ENCODE results near the gene TAPBPL.
"Not testable (repeated sequence)": the region's sequence is repeated elsewhere in the genome, so short reads cannot be mapped to it uniquely, and the experiment has no call there.

TAPBPL gene

GRCh38 chr12:6425590-6426531 is 26.0 kb upstream of the TAPBPL start:
- Histone ChIP-seq H3K9me3 (ENCODE audit: control insufficient read depth, low read depth, low read length) (no peaks in the 10 kb centered on the region), H3K27me3 (ENCODE audit: control insufficient read depth, insufficient read depth, low read length) (no peaks in the 10 kb centered on the region), H3K4me1 (ENCODE audit: control insufficient read depth, low read depth, low read length) (no peaks in the 10 kb centered on the region), H3K9ac (ENCODE audit: low read length) (no peak overlapping the region), H3K27ac (ENCODE audit: low read length) (no peak overlapping the region), H3K4me3 (ENCODE audit: low read length) (no peak overlapping the region), H3K36me3 (ENCODE audit: control insufficient read depth, low read depth, low read length) (no peaks in the 10 kb centered on the region)

DNA sequence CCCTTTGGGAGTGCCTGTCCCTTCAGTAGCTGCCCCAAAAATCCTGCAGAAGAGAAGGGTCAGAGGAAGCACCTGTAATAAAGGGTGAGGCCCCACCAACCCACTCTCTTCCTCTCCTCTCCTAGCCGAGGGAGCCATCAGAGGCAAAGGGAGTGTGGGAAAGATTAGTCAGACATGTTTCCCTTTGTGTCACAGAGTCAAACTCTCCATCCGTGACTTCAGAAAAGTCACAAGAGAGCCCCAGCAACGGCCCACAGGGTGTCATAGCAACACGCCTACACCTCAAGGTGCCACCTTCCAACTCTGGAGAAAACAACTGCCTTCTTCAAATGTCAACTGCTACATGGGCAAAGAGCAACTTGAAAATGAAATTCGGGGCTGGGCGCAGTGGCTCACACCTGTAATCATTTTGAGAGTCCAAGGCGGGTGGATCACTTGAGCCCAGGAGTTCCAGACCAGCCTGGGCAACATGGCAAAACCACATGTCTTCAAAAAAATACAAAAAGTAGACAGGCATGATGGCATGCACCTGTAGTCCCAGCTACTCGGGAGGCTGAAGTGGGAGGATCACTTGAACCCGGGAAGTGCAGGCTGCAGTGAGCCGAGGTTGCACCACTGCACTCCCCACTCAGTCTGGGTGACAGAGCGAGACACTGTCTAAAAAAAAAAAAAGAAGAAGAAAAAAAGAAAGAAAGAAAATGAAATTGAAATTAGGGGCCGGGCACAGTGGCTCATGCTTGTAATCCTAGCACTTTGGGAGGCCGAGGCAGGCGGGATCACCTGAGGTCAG is 24.8 kb upstream of the TAPBPL start:
- H3K4me3 ChIP-seq (ENCODE audit: low read length), result no peak overlapping the region
- no peak overlapping the region for H3K9ac ChIP-seq (ENCODE audit: low read length)
- no peaks in the 10 kb centered on the region for H3K9me3 ChIP-seq (ENCODE audit: control insufficient read depth, low read depth, low read length)
- no peaks in the 10 kb centered on the region for H3K4me1 ChIP-seq (ENCODE audit: control insufficient read depth, low read depth, low read length)
- no peaks in the 10 kb centered on the region for H3K27me3 ChIP-seq (ENCODE audit: control insufficient read depth, insufficient read depth, low read length)
- H3K27ac ChIP-seq (ENCODE audit: low read length), result no peak overlapping the region
- H3K36me3 ChIP-seq (ENCODE audit: control insufficient read depth, low read depth, low read length), result no peaks in the 10 kb centered on the region

- H3K9ac ChIP-seq (ENCODE audit: low read length); H3K9me3 ChIP-seq (ENCODE audit: control insufficient read depth, low read depth, low read length); H3K4me3 ChIP-seq (ENCODE audit: low read length); H3K27me3 ChIP-seq (ENCODE audit: control insufficient read depth, insufficient read depth, low read length); H3K27ac ChIP-seq (ENCODE audit: low read length); H3K4me1 ChIP-seq (ENCODE audit: control insufficient read depth, low read depth, low read length); H3K36me3 ChIP-seq (ENCODE audit: control insufficient read depth, low read depth, low read length): not testable (repeated sequence)
Measured at GRCh38 chr12:6427796-6428195, 24.0 kb upstream of the TAPBPL start.

DNA sequence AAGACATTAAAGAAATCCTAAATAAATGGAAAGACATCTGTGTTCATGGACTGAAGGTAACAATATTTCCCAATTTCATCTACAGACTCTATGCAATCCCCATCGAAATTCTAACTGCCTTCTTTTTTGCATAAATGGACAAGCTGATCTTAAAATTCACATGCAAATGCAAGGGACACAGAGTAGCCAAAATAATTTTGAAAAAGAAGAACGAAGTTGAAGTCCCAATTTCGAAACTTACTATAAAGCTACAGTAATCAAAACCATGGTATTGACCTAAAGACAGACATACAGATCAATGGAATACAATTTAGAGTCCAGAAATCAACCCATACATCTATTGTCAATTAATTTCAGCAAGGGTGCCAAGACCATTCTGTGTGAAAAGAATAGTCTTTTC is 23.5 kb upstream of the TAPBPL start:
- H3K4me3 ChIP-seq (ENCODE audit: low read length), result no peak overlapping the region
- H3K27me3 ChIP-seq (ENCODE audit: control insufficient read depth, insufficient read depth, low read length), result no peaks in the 10 kb centered on the region
- H3K9ac ChIP-seq (ENCODE audit: low read length), result no peak overlapping the region
- no peaks in the 10 kb centered on the region for H3K36me3 ChIP-seq (ENCODE audit: control insufficient read depth, low read depth, low read length)
- H3K9me3 ChIP-seq (ENCODE audit: control insufficient read depth, low read depth, low read length), result no peaks in the 10 kb centered on the region
- H3K27ac ChIP-seq (ENCODE audit: low read length), result no peak overlapping the region
- H3K4me1 ChIP-seq (ENCODE audit: control insufficient read depth, low read depth, low read length), result peaks cover under 1% of the 10 kb centered on the region

DNA sequence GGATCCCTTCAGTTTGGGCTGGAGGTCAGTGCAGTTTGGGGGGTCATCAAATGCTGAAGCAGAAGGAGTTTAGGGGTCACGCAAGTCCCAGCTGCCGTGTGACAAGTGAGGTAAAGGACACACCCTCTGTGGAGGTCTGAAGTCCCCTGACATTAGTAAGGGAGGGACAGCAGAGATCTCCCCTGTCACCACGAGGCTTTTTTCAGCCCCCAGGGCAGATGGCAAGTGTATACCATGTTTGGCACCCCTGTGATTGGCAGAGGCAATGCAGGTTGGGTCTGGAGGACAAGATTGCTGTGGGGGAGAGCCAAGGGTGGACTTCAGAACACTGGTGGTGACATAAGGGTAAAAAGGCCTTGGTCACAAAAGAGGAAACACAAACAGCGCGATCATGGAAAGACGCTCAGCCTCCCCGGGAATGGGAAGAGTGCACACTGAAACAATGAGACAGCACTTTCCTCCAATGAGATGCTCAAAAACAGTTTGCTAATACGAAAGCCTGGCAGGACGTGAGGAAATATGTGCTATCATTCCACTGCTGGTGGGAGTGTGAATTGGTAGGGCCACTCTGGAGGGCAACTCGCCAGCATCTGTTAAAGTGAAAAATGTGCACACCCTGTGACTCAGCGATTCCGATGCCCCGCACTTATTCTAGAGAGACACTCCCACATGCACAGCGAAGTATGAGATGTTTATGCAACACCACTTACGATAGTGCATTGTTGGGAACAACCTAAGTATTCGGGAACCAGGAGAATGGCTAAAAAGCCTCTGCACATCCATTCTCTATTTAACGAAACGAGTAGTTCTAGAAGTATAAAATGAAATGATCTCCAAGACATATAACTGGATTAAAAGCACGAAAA is 21.5 kb upstream of the TAPBPL start:
- Histone ChIP-seq H3K27ac (ENCODE audit: low read length) (no peak overlapping the region), H3K4me1 (ENCODE audit: control insufficient read depth, low read depth, low read length) (peaks cover 9% of the 10 kb centered on the region), H3K9ac (ENCODE audit: low read length) (no peak overlapping the region), H3K9me3 (ENCODE audit: control insufficient read depth, low read depth, low read length) (no peaks in the 10 kb centered on the region), H3K27me3 (ENCODE audit: control insufficient read depth, insufficient read depth, low read length) (no peaks in the 10 kb centered on the region), H3K4me3 (ENCODE audit: low read length) (no peak overlapping the region), H3K36me3 (ENCODE audit: control insufficient read depth, low read depth, low read length) (no peaks in the 10 kb centered on the region)

- H3K36me3 ChIP-seq (ENCODE audit: control insufficient read depth, low read depth, low read length), result no peaks in the 10 kb centered on the region
- no peak overlapping the region for H3K9ac ChIP-seq (ENCODE audit: low read length)
- H3K27ac ChIP-seq (ENCODE audit: low read length), result no peak overlapping the region
Measured at GRCh38 chr12:6432991-6433390, 18.9 kb upstream of the TAPBPL start.

GRCh38 chr12:6434205-6435140 is 17.4 kb upstream of the TAPBPL start:
- Histone ChIP-seq H3K27me3 (ENCODE audit: control insufficient read depth, insufficient read depth, low read length) (no peaks in the 10 kb centered on the region), H3K36me3 (ENCODE audit: control insufficient read depth, low read depth, low read length) (no peaks in the 10 kb centered on the region), H3K9me3 (ENCODE audit: control insufficient read depth, low read depth, low read length) (no peaks in the 10 kb centered on the region), H3K4me3 (ENCODE audit: low read length) (no peak overlapping the region), H3K27ac (ENCODE audit: low read length) (no peak overlapping the region), H3K9ac (ENCODE audit: low read length) (no peak overlapping the region), H3K4me1 (ENCODE audit: control insufficient read depth, low read depth, low read length) (peaks cover 9% of the 10 kb centered on the region)

More at GRCh38 chr12:6432991-6433390, 18.9 kb upstream of the TAPBPL start:
- Histone ChIP-seq H3K4me3 (ENCODE audit: low read length) (no peak overlapping the region), H3K4me1 (ENCODE audit: control insufficient read depth, low read depth, low read length) (peaks cover 9% of the 10 kb centered on the region), H3K27me3 (ENCODE audit: control insufficient read depth, insufficient read depth, low read length) (no peaks in the 10 kb centered on the region), H3K9me3 (ENCODE audit: control insufficient read depth, low read depth, low read length) (no peaks in the 10 kb centered on the region)

DNA sequence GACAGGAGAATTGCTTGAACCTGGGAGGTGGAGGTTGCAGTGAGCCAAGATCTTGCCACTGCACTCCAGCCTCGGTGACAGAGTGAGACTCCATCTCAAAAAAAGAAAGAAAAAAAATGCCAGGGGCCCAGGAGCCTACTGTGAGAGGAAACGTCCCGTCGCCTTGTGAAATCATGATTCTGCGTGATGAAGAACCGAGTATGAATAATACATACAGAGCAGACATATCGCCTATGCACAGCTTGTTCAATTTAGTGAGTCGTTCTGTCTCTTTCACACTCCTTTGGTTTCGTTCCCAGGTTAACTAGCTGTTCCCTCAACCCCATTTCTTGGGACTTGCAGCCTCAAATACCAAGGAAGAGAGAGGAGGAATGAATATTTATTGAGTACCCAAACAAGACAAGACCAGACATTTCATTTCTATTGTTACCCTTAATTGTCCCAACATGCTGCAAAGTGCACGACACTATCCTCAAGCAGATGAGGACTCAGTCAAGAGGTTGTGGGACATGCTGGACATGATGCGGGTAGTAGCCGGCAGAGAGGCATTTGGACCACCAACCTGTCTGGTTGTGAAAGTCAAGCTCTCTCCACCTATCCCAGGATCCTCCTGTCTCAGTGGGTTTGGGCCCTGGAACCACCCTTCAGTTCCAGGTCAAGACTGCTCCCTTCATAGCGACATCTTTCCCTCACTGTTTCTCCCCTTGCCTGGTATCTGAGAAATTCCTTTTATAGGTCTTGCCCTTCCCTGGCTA is 15.7 kb upstream of the TAPBPL start:
- H3K36me3 ChIP-seq (ENCODE audit: control insufficient read depth, low read depth, low read length), result no peaks in the 10 kb centered on the region
- H3K9me3 ChIP-seq (ENCODE audit: control insufficient read depth, low read depth, low read length), result no peaks in the 10 kb centered on the region
- peaks cover 9% of the 10 kb centered on the region for H3K4me1 ChIP-seq (ENCODE audit: control insufficient read depth, low read depth, low read length)
- no peak overlapping the region for H3K9ac ChIP-seq (ENCODE audit: low read length)
- H3K27me3 ChIP-seq (ENCODE audit: control insufficient read depth, insufficient read depth, low read length), result no peaks in the 10 kb centered on the region
- H3K27ac ChIP-seq (ENCODE audit: low read length), result no peak overlapping the region
- no peak overlapping the region for H3K4me3 ChIP-seq (ENCODE audit: low read length)

GRCh38 chr12:6437586-6437985 is 14.3 kb upstream of the TAPBPL start:
- H3K4me3 ChIP-seq (ENCODE audit: low read length), result no peak overlapping the region
- no peaks in the 10 kb centered on the region for H3K9me3 ChIP-seq (ENCODE audit: control insufficient read depth, low read depth, low read length)
- no peak overlapping the region for H3K27ac ChIP-seq (ENCODE audit: low read length)
- no peak overlapping the region for H3K9ac ChIP-seq (ENCODE audit: low read length)
- H3K36me3 ChIP-seq (ENCODE audit: control insufficient read depth, low read depth, low read length), result no peaks in the 10 kb centered on the region
- H3K27me3 ChIP-seq (ENCODE audit: control insufficient read depth, insufficient read depth, low read length), result no peaks in the 10 kb centered on the region
- peaks cover 9% of the 10 kb centered on the region for H3K4me1 ChIP-seq (ENCODE audit: control insufficient read depth, low read depth, low read length)

DNA sequence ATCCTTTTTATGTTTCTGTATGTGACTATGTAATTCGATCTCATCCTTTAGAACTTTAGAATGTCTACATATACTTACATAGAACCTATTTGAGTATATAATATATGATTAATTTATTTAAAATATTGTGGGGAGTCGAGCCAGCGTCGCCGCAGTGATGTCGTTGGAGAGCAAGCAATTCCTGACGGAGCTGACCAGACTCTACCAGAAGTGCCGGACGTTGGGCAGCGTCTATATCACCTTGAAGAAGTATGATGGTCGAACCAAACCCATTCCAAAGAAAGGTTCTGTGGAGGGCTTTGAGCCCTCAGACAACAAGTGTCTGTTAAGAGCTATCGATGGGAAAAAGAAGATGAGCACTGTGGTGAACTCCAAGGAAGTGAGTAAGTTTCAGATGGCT is 13.5 kb upstream of the TAPBPL start:
- H3K9ac ChIP-seq (ENCODE audit: low read length), result no peak overlapping the region
- peaks cover 9% of the 10 kb centered on the region for H3K4me1 ChIP-seq (ENCODE audit: control insufficient read depth, low read depth, low read length)
- H3K36me3 ChIP-seq (ENCODE audit: control insufficient read depth, low read depth, low read length), result no peaks in the 10 kb centered on the region
- H3K9me3 ChIP-seq (ENCODE audit: control insufficient read depth, low read depth, low read length), result no peaks in the 10 kb centered on the region
- H3K27me3 ChIP-seq (ENCODE audit: control insufficient read depth, insufficient read depth, low read length), result no peaks in the 10 kb centered on the region
- H3K27ac ChIP-seq (ENCODE audit: low read length), result no peak overlapping the region
- no peak overlapping the region for H3K4me3 ChIP-seq (ENCODE audit: low read length)

Measured in iPS-18a (cell line).